ENCODE data around the gene CIP2A. TPM values are rescaled to one million over a fixed set of nuclear protein-coding genes. Genes with fewer than 3 reads are reported as not detected.

CIP2A gene
- total RNA-seq, 1 donor from 2014 or later, result 8.2 TPM

DNA sequence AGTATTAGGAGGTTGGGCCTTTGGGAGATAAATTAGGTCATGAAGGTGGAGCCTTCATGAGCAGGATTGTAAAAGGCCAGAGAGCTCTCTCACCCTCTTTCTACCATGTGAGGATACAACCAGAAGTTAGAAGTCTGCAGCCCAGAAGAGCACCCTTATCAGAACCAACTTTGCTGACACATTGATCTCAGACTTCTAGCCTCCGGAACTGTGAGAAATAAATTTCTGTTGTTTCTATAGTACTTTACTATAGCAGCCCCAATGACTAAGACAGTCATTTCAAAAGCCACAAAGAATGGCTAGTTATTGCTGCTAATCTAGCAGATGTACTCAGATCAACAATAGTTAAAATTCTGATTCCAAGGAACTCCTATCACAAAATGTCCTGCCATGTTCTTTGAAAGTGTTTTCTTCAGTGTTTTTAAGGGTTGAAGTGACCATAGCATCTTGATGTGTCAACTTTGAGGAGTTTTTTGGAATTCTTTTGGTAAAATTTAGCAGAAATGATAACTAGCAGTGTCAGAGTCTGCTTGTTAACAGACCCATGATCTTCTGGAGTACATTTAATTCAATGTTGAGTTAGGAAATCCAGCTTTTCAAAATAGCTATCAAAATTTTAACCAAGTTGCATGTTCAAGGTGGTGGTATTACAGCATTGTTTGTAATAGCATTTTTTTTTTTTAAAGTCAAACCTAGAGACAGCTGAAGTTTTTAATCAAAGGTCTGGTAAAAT, 10.6 kb upstream of the CIP2A start:
- no peak for DNase-seq (ENCODE audit: low read depth)
- TF ChIP-seq, protein P1, sequence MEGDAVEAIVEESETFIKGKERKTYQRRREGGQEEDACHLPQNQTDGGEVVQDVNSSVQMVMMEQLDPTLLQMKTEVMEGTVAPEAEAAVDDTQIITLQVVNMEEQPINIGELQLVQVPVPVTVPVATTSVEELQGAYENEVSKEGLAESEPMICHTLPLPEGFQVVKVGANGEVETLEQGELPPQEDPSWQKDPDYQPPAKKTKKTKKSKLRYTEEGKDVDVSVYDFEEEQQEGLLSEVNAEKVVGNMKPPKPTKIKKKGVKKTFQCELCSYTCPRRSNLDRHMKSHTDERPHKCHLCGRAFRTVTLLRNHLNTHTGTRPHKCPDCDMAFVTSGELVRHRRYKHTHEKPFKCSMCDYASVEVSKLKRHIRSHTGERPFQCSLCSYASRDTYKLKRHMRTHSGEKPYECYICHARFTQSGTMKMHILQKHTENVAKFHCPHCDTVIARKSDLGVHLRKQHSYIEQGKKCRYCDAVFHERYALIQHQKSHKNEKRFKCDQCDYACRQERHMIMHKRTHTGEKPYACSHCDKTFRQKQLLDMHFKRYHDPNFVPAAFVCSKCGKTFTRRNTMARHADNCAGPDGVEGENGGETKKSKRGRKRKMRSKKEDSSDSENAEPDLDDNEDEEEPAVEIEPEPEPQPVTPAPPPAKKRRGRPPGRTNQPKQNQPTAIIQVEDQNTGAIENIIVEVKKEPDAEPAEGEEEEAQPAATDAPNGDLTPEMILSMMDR (IDR thresholded peaks at IDR 0.05; ENCODE audit: insufficient read depth, low read length, poor library complexity, severe bottlenecking), result no peak
- H3K27me3 ChIP-seq (ENCODE audit: control insufficient read depth, insufficient read depth, low read length), result no peaks in the 10 kb centered on the region
- no peaks in the 10 kb centered on the region for H3K36me3 ChIP-seq (ENCODE audit: control insufficient read depth, insufficient read depth, low read length)
- no peak overlapping the region for H3K4me3 ChIP-seq (ENCODE audit: low read depth, low read length)

DNA sequence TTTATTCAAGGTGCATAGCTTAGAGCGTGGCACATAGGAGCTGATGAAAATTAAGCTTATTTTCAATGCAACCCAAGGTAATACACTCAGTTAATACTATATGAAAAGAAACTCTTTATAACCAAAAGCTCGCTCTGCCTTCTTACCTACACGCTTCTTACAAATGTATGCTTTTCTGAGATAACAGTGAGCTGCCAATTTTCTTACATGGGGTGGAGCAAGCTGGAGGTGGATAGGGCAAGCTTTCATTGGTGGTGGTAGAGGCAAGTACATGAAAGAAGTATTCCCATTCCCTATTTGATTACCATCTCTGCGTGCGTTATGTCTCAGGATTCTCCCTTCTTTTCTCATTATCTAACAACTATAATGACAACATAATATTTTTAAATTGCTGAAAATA, 9.1 kb upstream of the CIP2A start:
- TF ChIP-seq, protein P1 (IDR thresholded peaks at IDR 0.05; ENCODE audit: insufficient read depth, low read length, poor library complexity, severe bottlenecking), result no peak
- Histone ChIP-seq H3K27me3 (ENCODE audit: control insufficient read depth, insufficient read depth, low read length) (no peaks in the 10 kb centered on the region), H3K4me3 (ENCODE audit: low read depth, low read length) (no peak overlapping the region), H3K36me3 (ENCODE audit: control insufficient read depth, insufficient read depth, low read length) (no peaks in the 10 kb centered on the region)
- no peak for DNase-seq (ENCODE audit: low read depth)

DNA sequence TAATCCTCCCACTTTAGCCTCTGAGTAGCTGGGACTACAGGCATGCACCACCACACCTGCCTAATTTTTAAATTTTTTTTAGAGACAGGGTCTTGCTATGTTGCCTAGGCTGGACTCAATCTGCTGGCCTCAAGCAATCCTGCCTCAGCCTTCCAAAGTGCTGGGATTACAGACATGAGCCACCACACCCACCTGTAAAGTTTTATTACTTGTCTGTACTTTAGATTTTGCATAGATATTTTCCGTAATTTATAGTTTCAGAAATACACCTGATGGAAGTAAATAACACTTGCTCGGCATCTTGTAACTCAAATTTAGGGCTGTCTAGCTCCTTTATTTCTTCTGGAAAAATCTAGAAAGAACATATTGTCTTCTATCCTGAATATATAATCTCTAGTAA, 6.1 kb upstream of the CIP2A start:
- DNase-seq (ENCODE audit: low read depth), result no peak
- no peaks in the 10 kb centered on the region for H3K27me3 ChIP-seq (ENCODE audit: control insufficient read depth, insufficient read depth, low read length)
- no peak overlapping the region for H3K4me3 ChIP-seq (ENCODE audit: low read depth, low read length)
- H3K36me3 ChIP-seq (ENCODE audit: control insufficient read depth, insufficient read depth, low read length), result no peaks in the 10 kb centered on the region
- TF ChIP-seq, protein P1 (IDR thresholded peaks at IDR 0.05; ENCODE audit: insufficient read depth, low read length, poor library complexity, severe bottlenecking), result no peak

DNA sequence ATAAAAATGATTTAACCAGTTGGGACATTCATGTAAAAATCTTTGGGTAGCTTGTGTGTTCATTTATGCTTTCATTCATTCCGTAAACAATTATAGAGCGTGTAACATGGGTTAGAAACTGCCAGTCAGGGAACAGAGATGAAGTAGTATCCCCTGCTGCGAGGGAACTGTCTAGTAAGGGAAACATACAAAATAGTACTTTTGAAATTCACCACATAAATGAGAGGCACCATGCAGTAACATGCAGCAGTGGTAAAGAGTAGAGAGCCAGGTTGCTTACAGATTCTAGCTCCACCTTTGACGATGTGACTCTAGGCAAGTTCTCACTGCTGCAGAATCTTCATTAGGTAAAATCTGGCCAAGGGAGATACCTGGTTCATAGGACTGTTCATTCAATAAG, 1.2 kb upstream of the CIP2A start:
- peak overlapping the region; percentile 71 for H3K4me3 ChIP-seq (ENCODE audit: low read depth, low read length)
- no peaks in the 10 kb centered on the region for H3K27me3 ChIP-seq (ENCODE audit: control insufficient read depth, insufficient read depth, low read length)
- TF ChIP-seq, protein P1 (IDR thresholded peaks at IDR 0.05; ENCODE audit: insufficient read depth, low read length, poor library complexity, severe bottlenecking), result no peak
- no peak for DNase-seq (ENCODE audit: low read depth)
- no peaks in the 10 kb centered on the region for H3K36me3 ChIP-seq (ENCODE audit: control insufficient read depth, insufficient read depth, low read length)

DNA sequence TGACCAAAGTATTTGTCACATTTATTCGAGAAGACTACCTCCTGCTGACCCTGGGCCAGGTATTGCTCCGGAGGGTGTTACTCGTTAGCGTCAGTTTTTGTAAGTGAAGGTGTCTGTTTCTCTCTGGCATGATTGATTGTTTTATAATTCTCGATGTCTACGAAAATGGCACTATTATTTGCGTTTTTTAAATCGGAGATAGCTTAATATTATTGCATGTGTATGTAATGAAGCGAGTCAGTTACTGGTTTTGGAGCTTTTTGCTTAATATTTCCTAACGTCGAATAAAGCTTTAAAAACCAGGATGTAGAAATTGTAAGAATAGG, 723 bp upstream of the CIP2A start:
- H3K4me3 ChIP-seq (ENCODE audit: low read depth, low read length), result peak overlapping the region; percentile 71
- H3K36me3 ChIP-seq (ENCODE audit: control insufficient read depth, insufficient read depth, low read length), result no peaks in the 10 kb centered on the region
- no peak for DNase-seq (ENCODE audit: low read depth)
- H3K27me3 ChIP-seq (ENCODE audit: control insufficient read depth, insufficient read depth, low read length), result no peaks in the 10 kb centered on the region
- TF ChIP-seq, protein P1 (IDR thresholded peaks at IDR 0.05; ENCODE audit: insufficient read depth, low read length, poor library complexity, severe bottlenecking), result peak; percentile 10

DNA sequence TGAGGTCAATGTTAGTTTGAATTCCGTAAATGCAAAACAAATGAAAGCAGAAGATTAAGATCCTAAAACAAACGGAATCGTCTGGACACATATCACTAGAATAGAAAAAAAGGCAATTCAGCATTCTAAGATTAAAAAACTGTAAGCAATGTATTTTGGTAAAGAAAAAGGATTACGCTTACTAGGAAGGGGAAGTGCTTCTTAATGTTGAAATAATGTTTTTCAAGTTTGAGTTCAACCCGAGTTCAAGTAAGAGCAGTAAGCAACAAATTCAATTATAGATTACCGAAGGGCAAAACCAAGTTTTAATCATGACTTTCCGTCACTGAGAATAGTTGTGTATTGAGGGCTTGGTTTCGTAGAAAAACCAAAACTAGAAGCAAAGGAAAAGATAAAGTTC, 637 bp downstream of the CIP2A start:
- H3K27me3 ChIP-seq (ENCODE audit: control insufficient read depth, insufficient read depth, low read length), result no peaks in the 10 kb centered on the region
- no peaks in the 10 kb centered on the region for H3K36me3 ChIP-seq (ENCODE audit: control insufficient read depth, insufficient read depth, low read length)
- TF ChIP-seq, protein P1 (IDR thresholded peaks at IDR 0.05; ENCODE audit: insufficient read depth, low read length, poor library complexity, severe bottlenecking), result no peak
- peak overlapping the region; percentile 71 for H3K4me3 ChIP-seq (ENCODE audit: low read depth, low read length)
- DNase-seq (ENCODE audit: low read depth), result no peak

Data from kidney epithelial cell (primary cell).